ENCODE data around the gene ABI2. TPM values are rescaled to one million over a fixed set of nuclear protein-coding genes. Genes with fewer than 3 reads are reported as not detected.

ABI2 gene
- 198 TPM for total RNA-seq

DNA sequence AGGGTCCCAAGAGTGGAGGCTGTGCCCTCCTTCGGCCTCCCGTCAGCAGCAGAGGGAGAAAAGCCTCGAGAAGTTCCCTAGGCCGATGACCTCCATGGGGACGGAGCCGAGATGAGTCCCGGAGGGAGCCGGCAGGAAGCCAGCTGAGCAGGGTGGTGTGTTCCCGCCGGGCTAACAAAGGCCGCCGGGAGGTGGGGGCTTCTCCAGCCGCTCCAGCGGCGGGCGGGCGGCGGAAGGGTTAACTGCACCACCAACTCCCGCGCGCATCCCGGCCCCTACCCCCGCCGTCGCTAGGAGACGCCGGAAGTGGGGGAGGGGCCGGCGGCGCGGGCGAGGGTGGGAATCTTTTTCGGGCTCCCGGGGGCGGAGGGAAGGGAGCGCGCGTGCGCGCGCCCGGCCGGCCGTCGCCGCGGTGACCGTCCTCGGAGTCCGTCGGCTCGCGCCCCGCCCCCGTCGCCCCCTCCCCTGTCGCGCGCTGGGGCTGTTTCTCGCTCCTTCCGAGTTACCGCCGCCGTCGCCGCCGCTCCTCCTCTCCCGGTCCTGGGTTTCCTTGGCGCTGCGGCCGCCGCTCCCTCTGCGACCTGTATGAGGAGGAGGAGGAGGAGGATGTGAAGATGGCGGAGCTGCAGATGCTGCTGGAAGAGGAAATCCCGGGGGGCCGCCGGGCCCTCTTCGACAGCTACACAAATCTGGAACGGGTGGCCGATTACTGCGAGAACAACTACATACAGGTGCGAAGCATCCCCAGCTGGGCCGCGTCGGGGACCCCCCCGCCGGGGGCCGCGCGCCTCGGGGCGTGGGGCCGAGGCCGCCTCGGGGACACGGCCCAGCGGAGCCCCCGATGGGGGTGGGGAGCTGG lies at the start of gene ABI2:
ABI2 (plus strand) TSS at position 494 of the 859 bp plus-strand sequence; CDS start at position 615, 121 bp downstream.

Other genes with a start within 250 kb of the ABI2 start
- gene CYP20A1, start 89.4 kb upstream of the ABI2 start, total RNA-seq: 22.5 TPM
- 67.0 TPM for gene RAPH1, start 206.9 kb downstream of the ABI2 start, total RNA-seq

All from parietal lobe (tissue), 1 donor.